CD4-positive, alpha-beta T cell treated with Interleukin-10 for 1 hour (primary cell): ENCODE measurements around the gene CD302.
A peak's percentile ranks its signal among the peaks of the same experiment; 100 is the strongest.
"Not testable (repeated sequence)": the region's sequence is repeated elsewhere in the genome, so short reads cannot be mapped to it uniquely, and the experiment has no call there.

Experiments used
- DNase-seq: peaks from one replicate; pipeline ENCODE4 v3.0.0-alpha.2; 2020

The CD302 gene

DNA sequence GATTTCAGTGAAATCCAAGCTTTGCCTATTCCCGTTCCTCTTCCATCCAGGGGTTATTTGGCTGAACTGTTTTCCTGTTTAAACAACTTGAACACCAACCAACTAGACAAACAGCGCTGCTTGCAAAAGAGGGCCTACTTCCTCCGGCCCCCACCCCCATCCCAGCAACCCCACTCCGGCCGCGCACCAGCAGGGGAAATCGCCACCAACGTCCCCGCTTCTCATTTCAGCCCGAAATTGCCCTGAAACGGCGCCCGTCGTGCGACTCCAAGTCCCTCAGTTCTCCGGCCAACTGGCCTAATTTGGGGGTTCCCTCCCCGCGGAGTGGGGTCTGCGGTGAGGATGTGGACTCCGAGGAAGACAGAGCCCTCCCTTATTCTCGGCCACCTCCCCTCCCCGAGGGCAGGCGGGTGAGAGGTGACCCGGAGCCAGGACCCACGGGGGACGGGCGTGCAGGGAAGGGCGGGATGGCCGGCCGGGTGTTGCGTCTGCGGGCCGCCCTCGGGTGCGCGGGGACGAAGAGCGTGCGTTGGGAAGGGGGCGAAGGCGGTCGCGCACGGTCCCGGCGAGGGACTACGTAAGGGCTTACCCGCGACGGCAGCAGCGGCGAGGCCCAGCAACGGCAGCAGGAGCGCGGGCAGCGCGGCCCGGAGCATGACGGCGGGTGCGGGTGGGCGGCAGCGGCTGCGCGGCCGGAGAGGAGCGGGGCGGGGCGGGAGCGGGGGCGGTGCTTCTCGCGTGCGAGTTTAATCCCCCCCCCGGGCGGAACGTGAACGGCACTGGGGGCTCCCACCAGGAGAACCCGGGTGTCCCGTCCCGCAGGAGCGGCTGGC, at the start of gene CD302:
Gene CD302 (minus strand): TSS at position 666 of the 833 bp plus-strand sequence. CDS start 10 bp downstream, at position 656.
- DNase-seq, result peak; percentile 9

DNA sequence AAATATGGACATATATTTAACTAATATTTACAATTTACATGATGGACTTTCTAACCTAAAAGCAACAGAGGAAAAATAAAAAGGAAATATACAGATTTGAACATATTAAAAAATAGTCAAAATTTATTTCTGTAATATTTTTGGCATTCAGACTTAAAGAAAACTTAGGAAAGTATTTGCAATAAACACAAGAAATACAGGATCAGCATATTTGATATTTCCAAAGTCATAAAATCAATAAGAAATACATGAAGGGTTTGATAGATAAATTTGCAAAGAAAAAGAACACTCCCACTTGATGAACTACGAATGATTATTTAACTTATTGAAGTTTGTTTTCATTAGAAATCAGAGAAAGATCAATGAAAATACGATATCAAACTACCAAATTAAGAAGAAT, 48.6 kb upstream of the CD302 start:
- no peak for DNase-seq

DNA sequence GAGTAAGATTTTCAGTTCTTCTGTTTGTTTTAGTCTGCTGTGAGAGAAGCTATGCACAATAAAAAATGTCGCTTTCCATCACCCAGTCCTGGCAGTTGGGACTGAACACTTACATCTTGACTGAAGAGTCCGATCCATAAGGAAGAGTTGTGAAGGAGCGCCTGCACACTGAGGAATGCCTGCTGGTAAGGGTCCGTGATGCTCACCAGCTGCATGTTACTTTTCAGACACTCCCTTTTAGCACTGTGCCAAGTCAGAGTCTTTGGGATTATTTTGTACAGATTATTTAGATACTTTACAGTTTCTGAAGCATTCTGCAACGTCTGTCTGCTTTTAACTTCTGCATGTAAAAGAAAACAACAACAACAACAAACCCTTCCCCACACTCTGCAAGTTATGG, 42.6 kb upstream of the CD302 start:
- no peak for DNase-seq

DNA sequence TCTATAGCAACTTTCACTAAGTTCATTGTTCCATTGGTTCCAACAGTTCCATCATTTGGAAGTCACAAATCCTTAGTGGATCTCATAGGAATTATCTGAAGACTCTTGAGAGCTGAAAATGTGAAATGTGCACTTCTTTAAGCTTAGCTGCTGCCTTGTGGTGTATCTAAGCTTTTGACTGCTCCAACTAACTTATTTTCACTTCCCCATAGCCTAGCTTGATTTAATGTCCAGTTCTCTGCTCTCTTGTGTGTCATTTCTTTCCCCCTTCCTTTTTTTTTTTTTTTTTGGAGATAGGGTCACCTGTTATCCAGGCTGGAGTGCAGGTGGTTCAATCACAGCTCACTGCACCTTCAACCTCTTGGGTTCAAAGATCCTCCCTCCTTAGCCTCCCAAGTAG, 34.9 kb upstream of the CD302 start:
- no peak for DNase-seq

DNA sequence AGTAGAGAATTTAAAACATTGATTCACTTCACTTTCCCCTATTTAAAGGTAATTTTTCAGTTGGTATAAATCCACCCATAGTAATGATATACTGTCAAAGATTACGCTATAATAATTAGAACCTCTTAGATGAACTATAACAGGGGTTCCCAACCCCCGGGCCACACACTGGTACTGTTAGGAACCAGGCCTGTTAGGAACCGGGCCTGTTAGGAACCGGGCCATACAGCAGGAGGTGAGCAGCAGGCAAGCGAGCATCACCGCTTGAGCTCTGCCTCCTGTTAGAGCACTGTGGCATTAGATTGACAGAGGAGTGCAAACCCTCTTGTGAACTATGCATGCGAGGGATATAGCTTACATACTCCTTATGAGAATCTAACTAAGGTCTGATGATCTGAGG, 34.0 kb upstream of the CD302 start:
- DNase-seq, result no peak

DNA sequence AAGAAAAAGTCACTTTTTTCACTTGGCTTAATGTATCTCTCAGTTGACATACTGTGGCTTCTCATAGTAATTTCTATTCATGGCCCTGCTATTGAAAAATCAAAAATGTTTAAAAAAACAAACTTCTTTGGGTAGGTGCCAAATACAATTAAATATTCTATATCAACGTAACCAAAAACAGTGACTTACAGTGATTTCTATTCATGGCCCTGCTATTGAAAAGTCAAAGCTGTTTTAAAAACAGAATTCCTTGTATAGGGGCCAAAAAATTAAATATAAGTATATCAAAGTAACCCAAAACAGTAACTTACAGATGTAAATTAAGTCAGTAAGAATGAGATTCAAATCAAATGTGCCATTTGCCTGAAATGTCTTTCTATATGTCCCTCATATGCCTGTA, 31.4 kb upstream of the CD302 start:
- no peak for DNase-seq

DNA sequence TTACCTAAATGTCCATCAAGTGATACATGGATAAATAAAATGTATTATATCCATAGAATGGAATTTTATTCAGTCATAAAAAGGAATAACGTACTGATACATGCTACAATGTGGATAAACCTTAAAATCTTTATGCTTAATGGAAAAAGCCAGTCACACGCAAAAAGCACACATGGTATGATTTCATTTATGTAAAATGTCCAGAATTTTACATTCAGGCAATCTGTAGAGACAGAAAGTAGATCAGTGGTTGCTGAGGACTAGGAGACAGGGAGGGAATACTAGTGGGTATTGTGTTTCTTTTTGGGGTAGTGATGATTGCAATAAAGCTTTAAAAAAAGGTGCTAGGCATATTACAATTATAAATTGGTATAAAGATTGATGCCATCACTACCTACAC, 30.7 kb upstream of the CD302 start:
- no peak for DNase-seq

DNA sequence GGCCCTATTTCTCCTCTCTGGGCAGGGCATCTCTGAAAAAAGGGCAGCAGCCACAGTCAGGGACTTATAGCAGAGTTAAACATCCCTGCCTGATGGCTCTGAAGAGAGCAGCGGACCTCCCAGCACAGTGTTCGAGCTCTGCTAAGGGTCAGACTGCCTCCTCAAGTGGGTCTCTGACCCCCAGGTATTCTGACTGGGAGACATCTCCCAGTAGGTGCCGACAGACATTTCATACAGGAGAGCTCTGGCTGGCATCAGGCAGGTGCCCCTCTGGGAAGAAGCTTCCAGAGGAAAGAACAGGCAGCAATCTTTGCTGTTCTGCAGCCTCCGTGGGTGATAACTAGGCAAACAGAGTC, 24.4 kb upstream of the CD302 start:
- DNase-seq, result not testable (repeated sequence)

DNA sequence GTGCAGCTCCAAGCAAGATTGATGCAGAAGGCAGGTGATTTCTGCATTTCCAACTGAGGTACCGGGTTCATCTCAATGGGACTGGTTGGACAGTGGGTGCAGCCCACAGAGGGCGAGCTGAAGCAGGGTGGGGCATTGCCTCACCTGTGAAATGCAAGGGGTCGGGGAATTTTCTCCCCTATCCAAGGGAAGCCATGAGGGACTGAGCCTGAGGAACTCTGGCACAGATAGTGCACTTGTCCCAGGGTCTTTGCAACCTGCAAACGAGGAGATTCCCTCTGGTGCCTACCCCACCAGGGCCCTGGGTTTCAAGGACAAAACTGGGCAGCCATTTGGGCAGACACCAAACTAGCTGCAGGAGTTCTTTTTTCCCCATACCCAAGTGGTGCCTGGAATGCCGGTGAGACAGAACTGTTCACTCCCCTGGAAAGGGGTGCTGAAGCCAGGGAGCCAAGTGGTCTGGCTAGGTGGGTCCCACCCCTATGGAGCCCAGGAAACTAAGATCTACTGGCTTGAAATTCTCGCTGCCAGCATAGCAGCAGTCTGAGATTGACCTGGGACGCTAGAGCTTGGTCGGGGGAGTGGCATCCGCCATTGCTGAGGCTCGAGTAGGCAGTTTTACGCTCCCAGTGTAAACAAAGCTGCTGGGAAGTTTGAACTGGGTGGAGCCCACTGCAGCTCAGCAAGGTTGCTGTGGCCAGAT, 23.9 kb upstream of the CD302 start:
- not testable (repeated sequence) for DNase-seq

GRCh38 chr2:159818940-159819339, 20.9 kb upstream of the CD302 start:
- DNase-seq, result no peak

DNA sequence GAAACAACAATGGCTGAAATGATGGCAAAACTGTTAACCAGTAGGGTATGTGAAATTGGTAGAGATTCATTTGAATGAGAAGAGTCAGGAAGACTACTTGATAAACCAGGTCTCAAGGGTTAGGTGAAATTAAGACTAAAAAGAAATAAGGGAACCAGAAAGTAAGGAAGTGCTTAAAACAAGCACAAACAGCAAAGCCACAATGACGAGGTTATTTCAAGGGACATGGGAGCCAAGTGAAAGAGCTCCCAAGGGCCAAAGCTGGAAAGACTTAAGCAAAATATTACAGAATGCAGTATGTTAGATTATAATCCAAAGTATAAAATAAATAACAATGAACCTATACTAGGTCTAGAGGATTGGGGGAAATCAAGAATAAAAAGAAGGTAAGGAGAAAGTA, 19.3 kb upstream of the CD302 start:
- DNase-seq, result no peak

DNA sequence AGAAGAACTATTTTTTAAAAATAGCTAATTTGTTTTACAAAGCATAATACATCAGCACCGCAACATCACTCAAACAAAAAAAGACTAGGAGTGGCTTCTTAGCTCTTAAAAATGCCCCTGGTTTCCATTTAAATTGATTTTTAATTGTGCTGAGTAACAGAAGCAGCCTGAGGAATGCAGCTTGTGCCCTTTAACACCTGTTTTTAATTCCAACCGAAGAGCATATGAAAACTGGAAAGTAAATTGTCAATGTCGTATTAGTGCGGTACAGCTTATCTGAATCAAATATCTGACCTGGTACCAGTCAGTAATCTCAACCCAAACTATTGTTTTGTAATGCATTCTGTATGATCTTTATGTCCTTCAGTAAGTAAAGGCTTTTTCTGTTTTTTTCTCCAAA, 13.2 kb upstream of the CD302 start:
- no peak for DNase-seq

GRCh38 chr2:159808032-159808425, 10.0 kb upstream of the CD302 start:
- no peak for DNase-seq

DNA sequence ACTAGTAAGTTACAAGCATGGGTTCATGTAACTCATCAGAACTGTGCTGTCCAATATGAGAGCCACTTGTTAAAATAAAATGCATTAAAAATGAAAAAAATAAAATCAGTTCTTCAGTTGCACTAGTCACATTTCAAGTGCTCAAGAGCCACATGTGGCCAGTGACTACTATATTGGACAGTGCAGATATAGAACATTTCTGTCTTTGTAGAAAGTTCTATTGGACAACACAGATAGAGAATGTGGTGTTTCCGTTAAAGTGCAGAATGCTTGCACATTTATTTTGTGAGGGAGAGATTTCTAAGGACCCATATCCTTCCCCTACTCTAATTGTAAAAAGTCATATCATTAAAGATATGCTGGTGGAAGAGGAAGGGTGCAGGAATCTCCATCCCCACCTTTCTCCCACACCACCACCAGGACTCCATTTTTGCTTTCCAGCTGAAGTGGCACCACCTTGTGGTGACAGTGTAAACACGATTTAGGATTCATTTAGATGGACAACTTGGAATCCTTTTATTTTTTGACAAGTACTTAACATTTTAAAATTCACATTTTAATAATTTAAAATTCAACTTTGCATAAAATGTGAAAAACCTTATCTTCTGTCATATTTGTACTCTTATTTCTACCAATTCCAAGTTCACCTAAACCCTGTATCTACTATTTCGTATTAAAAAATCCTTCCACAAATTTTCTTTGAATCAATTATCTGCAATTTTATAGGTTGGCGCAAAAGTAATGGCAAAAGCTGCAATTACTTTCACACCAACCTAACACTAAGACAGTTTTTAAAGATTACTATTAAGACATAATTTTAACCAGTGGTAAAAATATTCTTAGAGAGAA, 9.4 kb upstream of the CD302 start:
- peak; percentile 23 for DNase-seq

DNA sequence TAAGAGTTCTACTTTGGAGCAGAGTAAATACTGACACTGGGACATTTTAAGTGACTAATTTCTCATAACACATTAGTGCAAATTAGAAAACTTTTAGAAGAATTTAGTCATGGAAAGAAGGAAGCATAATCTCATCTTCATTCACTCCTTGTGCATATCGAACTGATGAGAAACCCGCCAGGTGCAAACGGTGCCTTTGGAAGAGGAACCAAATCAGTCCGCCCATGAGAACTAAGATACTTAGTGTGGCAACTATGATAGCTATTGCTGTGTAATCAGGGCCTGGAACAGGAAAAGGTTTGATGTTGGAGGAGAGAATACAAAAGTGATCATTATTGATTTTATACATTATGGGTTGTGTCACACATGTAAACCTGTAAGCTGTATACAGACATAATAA, 6.9 kb upstream of the CD302 start:
- no peak for DNase-seq

DNA sequence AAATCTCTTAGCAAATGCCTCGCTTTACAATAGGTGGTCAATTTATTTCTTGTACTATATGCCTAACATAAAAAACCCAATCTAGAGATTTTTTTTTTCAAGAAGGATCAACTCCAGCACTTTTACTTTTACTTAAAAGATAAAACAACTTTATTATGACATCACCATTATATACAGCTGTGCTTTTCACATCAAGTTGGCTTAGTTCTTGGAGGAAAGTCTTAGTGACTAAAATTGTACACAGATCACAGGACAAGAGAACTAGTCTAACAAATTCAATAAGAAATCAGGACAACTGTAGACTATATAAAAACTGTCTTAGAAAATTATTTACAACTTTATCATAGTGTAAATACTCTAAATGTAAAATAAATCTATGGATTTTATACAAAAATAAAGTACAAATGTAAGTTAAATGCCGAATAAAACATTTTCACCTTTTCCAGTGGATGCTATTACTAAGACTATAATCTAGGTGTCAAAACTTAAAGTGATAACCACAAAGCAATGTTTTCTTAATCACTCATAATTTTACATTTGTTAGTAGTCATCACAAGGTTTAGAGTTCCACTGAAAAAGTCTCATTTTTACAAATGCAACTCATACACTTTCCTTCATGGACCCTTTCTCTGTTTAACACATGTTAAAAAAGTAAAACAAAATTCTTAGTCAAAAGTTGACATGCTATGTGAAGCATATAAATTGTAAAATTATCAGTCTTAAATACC, 5.4 kb upstream of the CD302 start:
- no peak for DNase-seq

GRCh38 chr2:159802673-159803072, 4.7 kb upstream of the CD302 start:
- DNase-seq, result no peak

DNA sequence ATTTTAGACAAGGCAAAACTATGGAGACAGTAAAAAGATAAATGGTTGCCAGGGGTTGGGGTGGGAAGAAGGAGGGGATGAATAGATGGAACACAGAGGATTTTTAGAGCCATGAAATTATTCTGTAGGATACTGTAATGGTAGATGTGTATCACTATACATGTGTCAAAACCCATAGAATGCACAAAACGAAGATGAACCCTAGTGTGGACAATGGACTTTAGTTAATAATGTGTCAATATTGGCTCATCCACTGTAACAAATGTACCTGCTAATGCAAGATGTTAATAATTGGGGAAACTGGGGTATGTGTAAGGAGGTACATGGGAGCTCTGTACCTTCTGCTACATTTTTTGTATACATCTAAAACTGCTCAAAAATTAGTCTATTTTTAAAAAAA, 1.8 kb upstream of the CD302 start:
- no peak for DNase-seq

DNA sequence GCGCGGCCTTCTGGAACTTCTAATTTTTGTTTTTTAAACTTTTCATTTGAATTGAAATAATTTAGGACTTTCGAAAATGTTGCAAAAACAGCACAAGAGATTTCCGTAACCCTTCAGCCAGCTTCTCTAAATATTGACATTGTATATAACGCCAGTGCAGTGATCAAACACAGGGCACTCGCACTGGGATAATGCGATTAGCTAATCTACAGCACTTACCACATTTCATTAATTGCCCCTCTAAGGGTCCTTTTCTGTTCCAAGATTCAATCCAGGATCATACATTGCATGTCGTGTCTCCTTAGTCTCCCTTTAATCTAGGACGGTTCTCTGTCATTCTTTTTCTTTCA, 343 bp upstream of the CD302 start:
- no peak for DNase-seq

DNA sequence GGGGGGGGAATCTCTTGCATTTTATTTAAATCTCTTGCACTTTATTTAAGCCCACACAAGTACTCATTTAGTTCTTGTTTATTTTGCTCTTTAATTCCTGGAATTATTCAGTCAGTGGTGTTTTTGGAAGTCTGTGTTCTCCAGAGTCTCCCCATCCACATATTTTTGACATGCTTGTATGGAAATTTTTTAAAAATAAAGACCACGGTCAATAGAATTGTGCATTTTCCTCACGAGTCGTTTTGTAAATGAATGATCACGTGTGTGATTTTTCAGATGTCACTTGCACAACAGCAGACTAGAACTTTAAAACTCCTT, 824 bp downstream of the CD302 start:
- no peak for DNase-seq

- DNase-seq, result no peak
These were observed 1.9 kb downstream of the CD302 start for GRCh38 chr2:159795841-159796690.

DNA sequence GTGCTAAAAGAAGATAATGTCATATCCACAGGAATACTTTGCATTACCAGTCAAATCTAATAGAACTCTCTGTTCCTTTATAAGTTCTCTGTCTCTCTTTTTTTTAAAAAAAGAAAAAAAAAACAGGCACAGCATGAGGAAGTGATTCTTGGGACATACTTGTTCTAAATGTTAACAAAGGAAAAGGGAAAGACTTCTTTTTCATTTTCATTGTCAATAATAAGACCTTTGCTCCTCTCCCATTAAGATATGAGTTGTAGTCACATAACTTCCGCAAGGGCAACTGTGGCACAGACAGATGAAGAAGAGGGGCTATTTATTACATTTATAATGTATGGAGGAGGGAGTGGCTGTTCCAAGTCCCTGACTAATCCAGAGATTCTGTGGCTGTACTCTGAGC, 4.7 kb downstream of the CD302 start:
- DNase-seq, result no peak
